Ishikawa (cell line): ENCODE measurements around the gene TIPRL.

ENCODE experiments used
- CEBPB ChIP-seq: IDR thresholded peaks from 2 replicates; pipeline ENCODE4 v1.6.1; 2012
- CREB1 ChIP-seq: IDR thresholded peaks from 2 replicates; pipeline ENCODE4 v1.6.1; 2012; ENCODE audit warnings: low read depth
- EGR1 ChIP-seq: IDR thresholded peaks from 2 replicates; pipeline ENCODE4 v1.6.1; 2012
- EP300 ChIP-seq: IDR thresholded peaks from 2 replicates; pipeline ENCODE4 v1.6.1; 2012; ENCODE audit warnings: borderline replicate concordance
- NFIC ChIP-seq: IDR thresholded peaks from 2 replicates; pipeline ENCODE4 v1.6.1; 2012
- RAD21 ChIP-seq: IDR thresholded peaks from 2 replicates; pipeline ENCODE4 v1.6.1; 2012; ENCODE audit warnings: low read depth
- TAF1 ChIP-seq: IDR thresholded peaks from 2 replicates; pipeline ENCODE4 v1.6.1; 2012; ENCODE audit warnings: low read depth, mild to moderate bottlenecking
- TCF12 ChIP-seq: IDR thresholded peaks from 2 replicates; pipeline ENCODE4 v1.6.1; 2012; ENCODE audit warnings: low read depth
- USF1 ChIP-seq: IDR thresholded peaks from 2 replicates; pipeline ENCODE4 v1.6.1; 2012
- YY1 ChIP-seq: IDR thresholded peaks from 2 replicates; pipeline ENCODE4 v1.6.1; 2012; ENCODE audit warnings: low read depth
- TF ChIP-seq, protein P1 (sequence below): IDR thresholded peaks from 2 replicates; pipeline ENCODE4 v1.6.1; 2012

GRCh38 chr1:168218658-168219057 lies 39.9 kb downstream of the TIPRL start:
- TF ChIP-seq, protein P1, sequence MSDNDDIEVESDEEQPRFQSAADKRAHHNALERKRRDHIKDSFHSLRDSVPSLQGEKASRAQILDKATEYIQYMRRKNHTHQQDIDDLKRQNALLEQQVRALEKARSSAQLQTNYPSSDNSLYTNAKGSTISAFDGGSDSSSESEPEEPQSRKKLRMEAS, result no peak
- TF ChIP-seq USF1 (no peak), YY1 (no peak), EP300 (no peak), EGR1 (no peak), TAF1 (no peak), TCF12 (no peak), CREB1 (no peak), RAD21 (no peak), NFIC (no peak), CEBPB (no peak)
